HepG2 (cell line): ENCODE measurements around the gene GHRL. TPM values are rescaled to one million over a fixed set of nuclear protein-coding genes. Genes with fewer than 3 reads are reported as not detected.

Source experiments
- AHR ChIP-seq: IDR thresholded peaks from 2 replicates; pipeline ENCODE4 v1.6.1; 2018; ENCODE audit warnings: missing genetic modification reagents, missing compliant biosample characterization
- CEBPB ChIP-seq: IDR thresholded peaks from 2 replicates; pipeline ENCODE4 v1.6.1; 2011; ENCODE audit warnings: low read depth, low read length, improper control_type of control experiment, borderline replicate concordance
- GABPB1 ChIP-seq: IDR thresholded peaks from 2 replicates; pipeline ENCODE4 v1.6.1; 2016; ENCODE audit warnings: mild to moderate bottlenecking, missing genetic modification reagents, moderate library complexity, missing compliant biosample characterization
- HNRNPL ChIP-seq: fragments of 200-400 bp; formaldehyde crosslinking; IDR thresholded peaks from 2 replicates; pipeline ENCODE4 v1.6.1; 2017; ENCODE audit warnings: mild to moderate bottlenecking, low read depth, low read length
- MTF1 ChIP-seq: sonication (generic); formaldehyde crosslinking; IDR thresholded peaks from 2 replicates; pipeline ENCODE4 v1.5.0; 2020; ENCODE audit warnings: missing genetic modification reagents
- MYC ChIP-seq: sonication (generic); formaldehyde crosslinking; IDR thresholded peaks from 2 replicates; pipeline ENCODE4 v1.9.0; 2021; ENCODE audit warnings: missing genetic modification reagents, borderline replicate concordance
- PAXIP1 ChIP-seq: sonication (generic); formaldehyde crosslinking; conservative IDR thresholded peaks from 2 replicates; pipeline ENCODE4 v1.4.0; 2020; ENCODE audit warnings: mild to moderate bottlenecking, missing genetic modification reagents, moderate library complexity
- POLR2G ChIP-seq: fragments of 200-400 bp; formaldehyde crosslinking; IDR thresholded peaks from 2 replicates; pipeline ENCODE4 v1.6.1; 2018; ENCODE audit warnings: mild to moderate bottlenecking, low read depth, low read length, moderate library complexity
- REPIN1 ChIP-seq: sonication (generic); formaldehyde crosslinking; IDR thresholded peaks from 2 replicates; pipeline ENCODE4 v1.8.0; 2022; ENCODE audit warnings: missing genetic modification reagents, low read depth, mild to moderate bottlenecking, borderline replicate concordance
- SRSF4 ChIP-seq: fragments of 200-400 bp; formaldehyde crosslinking; IDR thresholded peaks from one replicate; pipeline ENCODE4 v1.6.1; 2018; ENCODE audit warnings: mild to moderate bottlenecking, low read depth, low read length, moderate library complexity; ENCODE audit not compliant: poor library complexity, severe bottlenecking
- ZNF101 ChIP-seq: sonication (generic); formaldehyde crosslinking; IDR thresholded peaks from 2 replicates; pipeline ENCODE4 v1.4.0; 2020; ENCODE audit warnings: mild to moderate bottlenecking, low read depth, missing genetic modification reagents, borderline replicate concordance
- ZNF138 ChIP-seq: sonication (generic); formaldehyde crosslinking; IDR thresholded peaks from 2 replicates; pipeline ENCODE4 v1.5.0; 2020; ENCODE audit warnings: mild to moderate bottlenecking, low read depth, missing genetic modification reagents
- ZNF276 ChIP-seq: sonication (generic); formaldehyde crosslinking; IDR thresholded peaks from 2 replicates; pipeline ENCODE4 v1.4.0; 2020; ENCODE audit warnings: mild to moderate bottlenecking, low read depth, missing genetic modification reagents
- ZNF333 ChIP-seq: sonication (generic); formaldehyde crosslinking; IDR thresholded peaks from 2 replicates; pipeline ENCODE4 v1.4.0; 2020; ENCODE audit warnings: mild to moderate bottlenecking, missing genetic modification reagents, borderline replicate concordance
- ZNF362 ChIP-seq: sonication (generic); formaldehyde crosslinking; IDR thresholded peaks from 2 replicates; pipeline ENCODE4 v1.4.0; 2020; ENCODE audit warnings: missing genetic modification reagents, mild to moderate bottlenecking, borderline replicate concordance
- ZNF567 ChIP-seq: sonication (generic); formaldehyde crosslinking; IDR thresholded peaks from 2 replicates; pipeline ENCODE4 v1.8.1; 2023; ENCODE audit warnings: mild to moderate bottlenecking, missing genetic modification reagents, borderline replicate concordance
- polyA plus RNA-seq, 8 experiments: library from polyadenylated mRNA; depleted of rRNA in 3 of 8; stranded (reverse) in 7 of 8; unstranded in 1 of 8; fragments of >200 nt; fragmentation: Illumina TruSeq in 4 of 8; extraction: Trizol in 4 of 8; gene quantifications; 2 replicates each; pipeline versions ENCODE4 v1.2.1 to v1.2.3, GENCODE V29; 2011 to 2016; ENCODE audit warnings: low read depth in 4 of 8, missing spikeins in 1 of 8, mixed read lengths in 1 of 8; ENCODE audit not compliant: insufficient read depth in 1 of 8
- total RNA-seq, 5 experiments: library from RNA; depleted of rRNA; stranded (reverse); fragments of >200 nt; fragmentation: Illumina TruSeq; extraction: Trizol; gene quantifications; 2 replicates each; pipeline ENCODE4 v1.2.3, GENCODE V29; 2016; ENCODE audit warnings: low read depth in 1 of 5
- TF ChIP-seq, protein P1 (sequence below): sonication (generic); formaldehyde crosslinking; IDR thresholded peaks from 2 replicates; pipeline ENCODE4 v1.4.0; 2020; ENCODE audit warnings: missing genetic modification reagents, borderline replicate concordance

GHRL gene
- total and polyA plus RNA-seq, 2 of the 13 experiments (the other 11 are each of a cell fraction or from before 2014, with no cell fraction given): 0.09 TPM; not detected in 1

GRCh38 chr3:10249833-10250232 is 42.9 kb downstream of the GHRL start (continued):
- TF ChIP-seq MYC: no peak
- peak; percentile 14; the same call in 1 of the 2 replicates for TF ChIP-seq POLR2G
- TF ChIP-seq REPIN1 (CRISPR knock-in tag): 0 out of 2 replicates have a peak, but pooled peaks have one; percentile 7
- no peak for TF ChIP-seq CEBPB
- TF ChIP-seq, protein P1, sequence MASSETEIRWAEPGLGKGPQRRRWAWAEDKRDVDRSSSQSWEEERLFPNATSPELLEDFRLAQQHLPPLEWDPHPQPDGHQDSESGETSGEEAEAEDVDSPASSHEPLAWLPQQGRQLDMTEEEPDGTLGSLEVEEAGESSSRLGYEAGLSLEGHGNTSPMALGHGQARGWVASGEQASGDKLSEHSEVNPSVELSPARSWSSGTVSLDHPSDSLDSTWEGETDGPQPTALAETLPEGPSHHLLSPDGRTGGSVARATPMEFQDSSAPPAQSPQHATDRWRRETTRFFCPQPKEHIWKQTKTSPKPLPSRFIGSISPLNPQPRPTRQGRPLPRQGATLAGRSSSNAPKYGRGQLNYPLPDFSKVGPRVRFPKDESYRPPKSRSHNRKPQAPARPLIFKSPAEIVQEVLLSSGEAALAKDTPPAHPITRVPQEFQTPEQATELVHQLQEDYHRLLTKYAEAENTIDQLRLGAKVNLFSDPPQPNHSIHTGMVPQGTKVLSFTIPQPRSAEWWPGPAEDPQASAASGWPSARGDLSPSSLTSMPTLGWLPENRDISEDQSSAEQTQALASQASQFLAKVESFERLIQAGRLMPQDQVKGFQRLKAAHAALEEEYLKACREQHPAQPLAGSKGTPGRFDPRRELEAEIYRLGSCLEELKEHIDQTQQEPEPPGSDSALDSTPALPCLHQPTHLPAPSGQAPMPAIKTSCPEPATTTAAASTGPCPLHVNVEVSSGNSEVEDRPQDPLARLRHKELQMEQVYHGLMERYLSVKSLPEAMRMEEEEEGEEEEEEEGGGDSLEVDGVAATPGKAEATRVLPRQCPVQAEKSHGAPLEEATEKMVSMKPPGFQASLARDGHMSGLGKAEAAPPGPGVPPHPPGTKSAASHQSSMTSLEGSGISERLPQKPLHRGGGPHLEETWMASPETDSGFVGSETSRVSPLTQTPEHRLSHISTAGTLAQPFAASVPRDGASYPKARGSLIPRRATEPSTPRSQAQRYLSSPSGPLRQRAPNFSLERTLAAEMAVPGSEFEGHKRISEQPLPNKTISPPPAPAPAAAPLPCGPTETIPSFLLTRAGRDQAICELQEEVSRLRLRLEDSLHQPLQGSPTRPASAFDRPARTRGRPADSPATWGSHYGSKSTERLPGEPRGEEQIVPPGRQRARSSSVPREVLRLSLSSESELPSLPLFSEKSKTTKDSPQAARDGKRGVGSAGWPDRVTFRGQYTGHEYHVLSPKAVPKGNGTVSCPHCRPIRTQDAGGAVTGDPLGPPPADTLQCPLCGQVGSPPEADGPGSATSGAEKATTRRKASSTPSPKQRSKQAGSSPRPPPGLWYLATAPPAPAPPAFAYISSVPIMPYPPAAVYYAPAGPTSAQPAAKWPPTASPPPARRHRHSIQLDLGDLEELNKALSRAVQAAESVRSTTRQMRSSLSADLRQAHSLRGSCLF (CRISPR knock-in tag): no peak
- no peak for TF ChIP-seq ZNF138
- TF ChIP-seq ZNF362: no peak
- no peak for TF ChIP-seq GABPB1 (CRISPR knock-in tag)
- TF ChIP-seq MTF1 (CRISPR knock-in tag): no peak
- no peak for TF ChIP-seq HNRNPL
- TF ChIP-seq ZNF276 (CRISPR knock-in tag): no peak
- TF ChIP-seq ZNF333: no peak
- TF ChIP-seq AHR (CRISPR knock-in tag): no peak
- TF ChIP-seq ZNF567 (CRISPR knock-in tag): no peak
- TF ChIP-seq SRSF4: no peak
- TF ChIP-seq ZNF101: no peak
- peak; percentile 69 for TF ChIP-seq PAXIP1 (CRISPR knock-in tag)
